ENCODE measurements around the gene CSDE1.

CSDE1 gene

DNA sequence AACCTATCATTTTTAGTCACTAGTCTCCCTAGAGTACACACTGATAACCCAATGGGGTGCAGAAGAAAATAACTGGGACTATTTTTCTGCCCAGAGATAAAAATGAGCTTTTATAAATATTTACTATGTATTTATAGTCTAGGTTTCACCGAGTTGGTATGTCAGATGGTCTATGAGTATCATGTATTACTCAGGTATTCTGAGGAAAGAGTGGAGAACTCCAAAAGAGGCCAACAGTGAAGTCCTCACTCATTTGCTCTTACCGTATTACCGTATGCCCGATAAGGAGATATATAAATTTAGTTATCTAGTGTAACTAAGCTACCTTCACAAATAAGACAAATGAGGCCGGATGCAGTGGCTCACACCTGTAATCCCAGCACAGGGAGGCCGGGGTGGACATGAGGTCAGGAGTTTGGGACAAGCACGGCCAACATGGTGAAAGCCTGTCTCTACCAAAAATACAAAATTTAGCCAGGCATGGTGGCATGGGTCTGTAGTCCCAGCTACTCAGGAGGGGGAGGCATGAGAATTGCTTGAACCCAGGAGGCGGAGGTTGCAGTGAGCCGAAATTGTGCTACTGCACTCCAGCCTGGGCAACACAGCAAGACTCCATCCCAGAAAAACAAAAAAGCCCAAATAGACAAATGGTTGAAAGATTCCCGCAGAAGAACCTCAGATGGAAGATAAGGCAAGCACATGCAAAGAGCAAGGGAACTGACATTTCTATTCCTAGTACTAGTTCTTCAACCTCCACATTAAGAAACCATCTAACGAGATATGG lies 15.6 kb downstream of the CSDE1 start:
- H3K4me1 ChIP-seq (ENCODE audit: control insufficient read depth, low read length): no peaks in the 10 kb centered on the region
- TF ChIP-seq EZH2phosphoT487 (IDR thresholded peaks at IDR 0.05; ENCODE audit: borderline replicate concordance, low read length): no peak
- TF ChIP-seq, protein P1, sequence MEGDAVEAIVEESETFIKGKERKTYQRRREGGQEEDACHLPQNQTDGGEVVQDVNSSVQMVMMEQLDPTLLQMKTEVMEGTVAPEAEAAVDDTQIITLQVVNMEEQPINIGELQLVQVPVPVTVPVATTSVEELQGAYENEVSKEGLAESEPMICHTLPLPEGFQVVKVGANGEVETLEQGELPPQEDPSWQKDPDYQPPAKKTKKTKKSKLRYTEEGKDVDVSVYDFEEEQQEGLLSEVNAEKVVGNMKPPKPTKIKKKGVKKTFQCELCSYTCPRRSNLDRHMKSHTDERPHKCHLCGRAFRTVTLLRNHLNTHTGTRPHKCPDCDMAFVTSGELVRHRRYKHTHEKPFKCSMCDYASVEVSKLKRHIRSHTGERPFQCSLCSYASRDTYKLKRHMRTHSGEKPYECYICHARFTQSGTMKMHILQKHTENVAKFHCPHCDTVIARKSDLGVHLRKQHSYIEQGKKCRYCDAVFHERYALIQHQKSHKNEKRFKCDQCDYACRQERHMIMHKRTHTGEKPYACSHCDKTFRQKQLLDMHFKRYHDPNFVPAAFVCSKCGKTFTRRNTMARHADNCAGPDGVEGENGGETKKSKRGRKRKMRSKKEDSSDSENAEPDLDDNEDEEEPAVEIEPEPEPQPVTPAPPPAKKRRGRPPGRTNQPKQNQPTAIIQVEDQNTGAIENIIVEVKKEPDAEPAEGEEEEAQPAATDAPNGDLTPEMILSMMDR (IDR thresholded peaks at IDR 0.05; ENCODE audit: low read depth, low read length, poor library complexity, severe bottlenecking): no peak
- peaks cover 95% of the 10 kb centered on the region for H3K36me3 ChIP-seq (ENCODE audit: control insufficient read depth, low read length)
- no peak overlapping the region for H3K27ac ChIP-seq (ENCODE audit: low read depth, low read length)
- H3F3A ChIP-seq (ENCODE audit: control insufficient read depth, insufficient read depth): no peaks in the 10 kb centered on the region
- H3K27me3 ChIP-seq (ENCODE audit: control insufficient read depth, low read length): no peaks in the 10 kb centered on the region
- 0 out of 2 replicates have a peak, but pooled peaks cover 9% of the 10 kb centered on the region for H4K20me1 ChIP-seq (ENCODE audit: control insufficient read depth, insufficient read depth, low read depth, low read length)
- no peak overlapping the region for H3K4me2 ChIP-seq (ENCODE audit: low read length)
- no peaks in the 10 kb centered on the region for H3K9me2 ChIP-seq (replicated peaks; ENCODE audit: control insufficient read depth, low read length)
- H3K79me2 ChIP-seq (ENCODE audit: control insufficient read depth, low read length): peaks cover 93% of the 10 kb centered on the region
- H3K9me3 ChIP-seq (ENCODE audit: control insufficient read depth, insufficient read depth, low read length): no peaks in the 10 kb centered on the region
- no peak overlapping the region for H3K4me3 ChIP-seq (ENCODE audit: low read length)

DNA sequence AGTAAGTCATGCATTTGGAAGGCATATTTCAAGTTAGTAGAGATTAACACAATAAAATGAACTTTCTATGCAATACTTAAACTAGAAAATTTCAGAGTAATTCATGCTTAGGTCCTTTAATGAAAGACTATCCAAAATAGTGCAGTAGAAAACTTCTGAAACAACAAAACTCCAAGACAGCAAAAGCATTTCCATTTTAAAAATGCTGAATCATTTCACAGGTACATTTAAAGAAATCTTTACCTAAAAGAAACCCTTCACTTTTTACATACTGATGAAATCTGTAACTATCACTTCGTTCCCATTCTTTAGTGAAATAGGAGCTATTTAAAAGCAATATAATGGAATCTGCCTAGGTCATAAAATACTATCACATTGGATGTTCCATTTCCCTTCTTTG lies 17.5 kb downstream of the CSDE1 start:
- H3K4me3 ChIP-seq (ENCODE audit: low read length): no peak overlapping the region
- TF ChIP-seq EZH2phosphoT487 (IDR thresholded peaks at IDR 0.05; ENCODE audit: borderline replicate concordance, low read length): no peak
- TF ChIP-seq, protein P1 (IDR thresholded peaks at IDR 0.05; ENCODE audit: low read depth, low read length, poor library complexity, severe bottlenecking): no peak
- no peaks in the 10 kb centered on the region for H3K9me3 ChIP-seq (ENCODE audit: control insufficient read depth, insufficient read depth, low read length)
- no peaks in the 10 kb centered on the region for H3F3A ChIP-seq (ENCODE audit: control insufficient read depth, insufficient read depth)
- peaks cover 78% of the 10 kb centered on the region for H3K79me2 ChIP-seq (ENCODE audit: control insufficient read depth, low read length)
- peaks cover 95% of the 10 kb centered on the region for H3K36me3 ChIP-seq (ENCODE audit: control insufficient read depth, low read length)
- H3K9me2 ChIP-seq (replicated peaks; ENCODE audit: control insufficient read depth, low read length): no peaks in the 10 kb centered on the region
- H3K27ac ChIP-seq (ENCODE audit: low read depth, low read length): no peak overlapping the region
- no peak overlapping the region for H3K4me2 ChIP-seq (ENCODE audit: low read length)
- no peaks in the 10 kb centered on the region for H3K4me1 ChIP-seq (ENCODE audit: control insufficient read depth, low read length)
- no peaks in the 10 kb centered on the region for H3K27me3 ChIP-seq (ENCODE audit: control insufficient read depth, low read length)
- 0 out of 2 replicates have a peak, but pooled peaks cover 7% of the 10 kb centered on the region for H4K20me1 ChIP-seq (ENCODE audit: control insufficient read depth, insufficient read depth, low read depth, low read length)

DNA sequence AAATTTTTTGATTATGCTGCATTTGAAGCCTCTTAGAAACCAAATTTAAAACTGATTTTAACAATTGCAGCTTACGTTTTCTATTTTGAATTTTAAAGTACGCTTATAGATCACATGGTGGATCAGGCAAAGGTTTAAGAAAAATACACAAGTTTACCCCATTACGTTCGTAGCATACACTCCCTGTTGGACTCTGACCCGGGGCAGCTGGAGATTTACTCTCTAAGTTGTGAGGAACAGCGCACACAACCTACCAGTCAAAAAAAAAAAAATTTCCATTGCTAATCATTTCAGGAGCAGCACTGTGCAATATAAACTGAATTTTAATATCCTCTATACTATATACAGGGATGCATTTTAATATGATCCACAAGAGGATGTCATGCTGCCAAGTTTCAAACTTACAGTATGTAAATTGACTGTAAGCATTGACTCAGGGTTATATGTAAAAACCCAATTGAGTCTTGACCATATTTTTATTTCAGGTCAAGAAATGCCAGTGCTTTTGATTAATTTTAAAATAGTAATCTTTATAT lies 20.4 kb downstream of the CSDE1 start:
- no peaks in the 10 kb centered on the region for H3K27me3 ChIP-seq (ENCODE audit: control insufficient read depth, low read length)
- peaks cover 57% of the 10 kb centered on the region for H3K79me2 ChIP-seq (ENCODE audit: control insufficient read depth, low read length)
- no peaks in the 10 kb centered on the region for H3F3A ChIP-seq (ENCODE audit: control insufficient read depth, insufficient read depth)
- H3K36me3 ChIP-seq (ENCODE audit: control insufficient read depth, low read length): peaks cover 98% of the 10 kb centered on the region
- H3K4me1 ChIP-seq (ENCODE audit: control insufficient read depth, low read length): no peaks in the 10 kb centered on the region
- H3K4me2 ChIP-seq (ENCODE audit: low read length): no peak overlapping the region
- no peak for TF ChIP-seq EZH2phosphoT487 (IDR thresholded peaks at IDR 0.05; ENCODE audit: borderline replicate concordance, low read length)
- TF ChIP-seq, protein P1 (IDR thresholded peaks at IDR 0.05; ENCODE audit: low read depth, low read length, poor library complexity, severe bottlenecking): no peak
- H3K9me3 ChIP-seq (ENCODE audit: control insufficient read depth, insufficient read depth, low read length): no peaks in the 10 kb centered on the region
- H3K27ac ChIP-seq (ENCODE audit: low read depth, low read length): no peak overlapping the region
- no peaks in the 10 kb centered on the region for H3K9me2 ChIP-seq (replicated peaks; ENCODE audit: control insufficient read depth, low read length)
- H3K4me3 ChIP-seq (ENCODE audit: low read length): no peak overlapping the region
- no peaks in the 10 kb centered on the region for H4K20me1 ChIP-seq (ENCODE audit: control insufficient read depth, insufficient read depth, low read depth, low read length)
